GM10248 (cell line): ENCODE measurements around the gene HDAC4.

Source experiments
- CTCF ChIA-PET: fragments of 300-600 bp; sonication (Branson Sonifier 250); formaldehyde crosslinking; extraction: SDS; loops from one replicate; lab custom pipeline; 2021; ENCODE audit warnings: antibody characterized with exemption; lab: Yijun Ruan, JAX
- POLR2A ChIA-PET: fragments of 350-650 bp; sonication (Branson Sonifier 250); formaldehyde crosslinking; extraction: SDS; loops from one replicate; lab custom pipeline; 2020; ENCODE audit warnings: antibody characterized with exemption; lab: Yijun Ruan, JAX
- DNase-seq: peaks from one replicate; pipeline ENCODE4 v3.0.0; 2012; ENCODE audit errors: extremely low spot score
- CTCF ChIP-seq: IDR thresholded peaks from 2 replicates; pipeline ENCODE4 v1.5.1; 2012; ENCODE audit warnings: mild to moderate bottlenecking, low read depth; ENCODE audit errors: extremely low read depth, missing control alignments, control extremely low read depth

Gene HDAC4

GRCh38 chr2:239398521-239398921 is 2.3 kb downstream of the HDAC4 start:
- CTCF ChIA-PET: no interaction called here
- TF ChIP-seq CTCF: no peak
- no peak for DNase-seq
- POLR2A ChIA-PET: no interaction called here

- POLR2A ChIA-PET: no interaction called here
- CTCF ChIA-PET: no interaction called here
- TF ChIP-seq CTCF: no peak
- no peak for DNase-seq
Observed at GRCh38 chr2:239397931-239398471, 2.8 kb downstream of the HDAC4 start.

GRCh38 chr2:239396881-239397681 is 3.7 kb downstream of the HDAC4 start:
- TF ChIP-seq CTCF: peak; percentile 29
- CTCF ChIA-PET: interaction anchor here (1.3 to 1.5 kb wide), 2 partner anchors 9 to 122 kb away, joined by 3 read pairs; no protein-coding TSS in a partner anchor

GRCh38 chr2:239395524-239395923 is 5.3 kb downstream of the HDAC4 start:
- DNase-seq: no peak
- ChIA-PET POLR2A (no interaction called here), CTCF (interaction anchor here (1.5 kb wide), 1 partner anchor 15 kb away, joined by 4 read pairs; no protein-coding TSS in a partner anchor)
- TF ChIP-seq CTCF: no peak

More at GRCh38 chr2:239396881-239397681, 3.7 kb downstream of the HDAC4 start:
- no peak for DNase-seq
- POLR2A ChIA-PET: no interaction called here

GRCh38 chr2:239394978-239395377 is 5.8 kb downstream of the HDAC4 start:
- ChIA-PET CTCF (interaction anchor here (1.5 kb wide), 1 partner anchor 15 kb away, joined by 4 read pairs; no protein-coding TSS in a partner anchor), POLR2A (no interaction called here)
- no peak for DNase-seq
- TF ChIP-seq CTCF: no peak

- CTCF ChIA-PET: interaction anchor here (1.5 kb wide), 1 partner anchor 14 kb away, joined by 4 read pairs; no protein-coding TSS in a partner anchor
- TF ChIP-seq CTCF: no peak
- DNase-seq: no peak
- POLR2A ChIA-PET: no interaction called here
Observed at GRCh38 chr2:239394346-239394945, 6.4 kb downstream of the HDAC4 start.
